B cell (primary cell): ENCODE data around the gene KCNJ12.
"Not testable (repeated sequence)": the region's sequence is repeated elsewhere in the genome, so short reads cannot be mapped to it uniquely, and the experiment has no call there.

ENCODE experiments used
- CTCF ChIP-seq: fragments of 200-600 bp; IDR thresholded peaks from one replicate; pipeline ENCODE4 v1.8.0; 2022; ENCODE audit warnings: antibody characterized with exemption, mild to moderate bottlenecking
- EZH2 ChIP-seq: IDR thresholded peaks from 2 replicates; pipeline ENCODE4 v1.6.1; 2012; ENCODE audit warnings: borderline replicate concordance, low read depth, mild to moderate bottlenecking, moderate library complexity, low read length; ENCODE audit not compliant: insufficient read depth, poor library complexity, severe bottlenecking

DNA sequence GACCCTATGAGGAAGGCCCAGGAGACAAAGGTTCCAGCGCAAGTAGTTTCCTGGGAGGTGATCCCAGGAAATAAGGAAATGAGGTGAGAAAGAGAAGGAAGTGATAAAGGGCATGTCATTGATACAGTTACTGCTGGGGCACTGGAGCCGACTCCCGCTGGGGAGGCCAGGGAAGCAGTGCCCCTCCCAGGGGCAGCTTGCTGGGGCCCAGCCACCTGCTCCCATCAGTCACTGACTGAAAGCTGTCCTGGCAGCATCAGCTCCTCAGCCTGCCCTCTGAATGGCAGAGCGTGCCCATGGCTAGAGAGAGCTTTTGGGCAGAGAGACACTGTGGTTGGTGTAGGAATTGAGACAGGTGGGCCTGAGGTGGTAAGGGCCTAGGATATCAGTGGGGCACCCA lies 33.2 kb downstream of the KCNJ12 start:
- TF ChIP-seq CTCF, EZH2: not testable (repeated sequence)
